ENCODE data around the gene KCNK15.

Gene KCNK15

DNA sequence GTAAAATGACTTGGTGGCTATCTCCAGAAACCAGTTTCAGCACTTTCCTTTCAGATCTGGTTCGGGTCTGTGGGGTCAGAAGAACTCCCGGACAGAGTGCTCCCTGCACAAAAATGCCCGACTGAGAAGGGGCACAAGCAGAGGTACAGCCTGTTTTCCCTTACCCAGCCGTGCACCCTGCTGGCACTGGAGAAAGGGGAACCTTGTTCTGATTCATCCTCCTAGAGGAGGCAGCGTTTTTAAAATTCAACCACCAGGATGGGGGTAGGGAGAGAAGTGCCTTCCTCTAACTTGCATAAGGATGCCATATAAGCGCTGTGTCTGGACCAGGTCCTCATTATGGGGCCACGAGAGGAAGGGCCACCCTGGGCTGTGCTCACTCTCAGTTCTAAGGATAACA lies 47.1 kb downstream of the KCNK15 start:
- DNase-seq, result no peak

DNA sequence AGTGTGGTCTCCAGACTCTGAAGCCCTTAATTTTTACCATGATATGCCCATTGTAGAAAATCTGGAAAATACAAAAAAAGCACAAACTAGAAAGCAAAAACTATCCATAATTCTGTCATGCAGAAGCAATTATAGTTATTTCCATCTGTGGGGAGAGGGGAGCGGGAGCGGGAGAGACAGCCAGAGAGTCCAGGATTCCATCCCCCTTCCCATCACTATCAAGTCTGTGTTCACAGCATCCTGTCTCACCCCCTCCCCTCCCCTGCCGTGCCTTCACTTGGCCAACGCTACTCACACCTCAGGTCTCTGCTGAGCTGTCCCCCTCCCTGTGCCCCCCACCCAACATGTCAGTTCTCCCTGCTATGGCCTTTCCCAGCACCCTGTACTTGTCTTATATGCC lies 50.2 kb downstream of the KCNK15 start:
- DNase-seq, result no peak

- DNase-seq, result no peak
Observed at GRCh38 chr20:44796311-44796710, 50.6 kb downstream of the KCNK15 start.

DNA sequence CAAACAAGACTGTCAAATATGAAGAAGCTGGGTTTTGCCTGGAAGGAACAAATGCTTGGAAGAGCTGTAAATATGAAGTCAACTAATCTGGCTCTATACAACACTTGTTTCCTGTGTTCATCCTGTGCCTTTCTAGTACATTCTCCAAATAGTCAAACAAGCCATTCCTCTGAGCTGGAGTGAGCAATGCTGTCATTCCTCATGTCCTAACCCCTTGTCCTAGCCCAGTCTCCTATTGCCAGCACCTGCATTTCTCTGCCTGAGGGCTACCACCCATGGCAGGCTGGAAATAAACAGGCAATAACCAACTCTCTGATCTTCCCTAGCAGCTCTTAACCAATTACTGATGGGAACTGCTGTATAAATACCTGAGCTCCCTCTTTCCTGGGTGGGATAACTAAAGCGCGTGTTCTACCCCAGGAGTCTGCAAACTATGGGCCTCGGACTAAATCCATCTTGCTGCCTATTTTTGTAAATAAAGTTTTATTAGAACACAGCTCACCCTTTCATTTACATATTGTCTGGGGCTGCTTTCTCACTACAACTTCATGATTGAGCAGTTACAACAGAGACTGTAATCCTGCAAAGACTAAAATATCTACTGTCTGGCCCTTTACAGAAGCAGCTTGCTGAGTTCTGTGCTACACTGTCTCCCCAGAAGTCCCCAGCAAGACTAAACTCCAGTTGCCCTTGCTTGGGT lies 51.2 kb downstream of the KCNK15 start:
- no peak for DNase-seq

DNA sequence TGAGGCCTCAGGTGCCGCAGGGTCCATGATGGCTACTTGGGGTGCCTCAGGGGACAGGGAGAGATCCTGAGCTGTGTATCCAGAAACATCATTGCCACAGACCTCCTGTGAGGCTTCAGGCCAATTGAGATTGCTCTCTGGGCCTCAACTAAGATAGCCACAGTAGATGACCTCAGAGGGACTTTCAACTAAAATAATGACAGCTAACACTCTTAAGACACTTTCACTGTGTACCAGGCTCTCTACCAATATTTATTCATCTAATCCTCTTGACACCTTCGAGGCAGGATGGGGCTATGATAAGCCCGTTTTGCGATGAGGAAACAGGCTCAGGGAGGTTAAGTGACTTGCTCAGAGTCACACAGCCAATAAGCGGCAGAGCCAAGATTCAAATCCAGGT lies 54.0 kb downstream of the KCNK15 start:
- no peak for DNase-seq

DNA sequence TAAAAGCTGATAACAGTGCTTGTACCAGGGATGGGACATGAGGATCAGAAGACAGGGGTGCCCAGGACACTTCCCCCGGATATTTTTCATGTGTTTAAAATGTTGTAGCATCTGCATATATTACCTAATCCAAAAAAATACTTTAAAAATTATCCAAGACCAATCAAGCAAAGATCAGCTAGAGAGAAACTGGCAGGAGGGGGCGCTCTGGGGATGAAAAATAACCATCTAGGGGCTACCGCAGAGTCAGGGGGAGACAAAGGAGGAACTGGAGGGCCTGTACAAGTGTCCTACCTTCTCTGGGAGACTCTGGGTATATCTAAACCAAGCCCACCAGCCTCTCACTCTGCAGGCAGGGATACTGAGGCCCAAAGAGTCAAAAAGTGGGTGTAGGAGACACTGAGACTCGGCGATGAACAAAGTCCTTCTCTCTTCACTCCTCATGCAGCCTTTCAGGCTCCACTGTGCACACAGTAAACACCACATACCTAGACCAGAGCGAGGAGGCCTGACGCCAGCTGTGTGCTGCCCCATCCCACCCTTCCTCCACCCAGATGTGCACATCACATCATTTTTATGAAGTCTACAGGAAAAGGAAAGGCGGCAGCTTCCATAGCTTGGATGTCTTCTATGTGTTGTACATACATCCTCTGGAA lies 54.9 kb downstream of the KCNK15 start:
- DNase-seq, result no peak
